Natural killer cell treated with Interleukin-12 subunit alpha and Interleukin-12 subunit beta and Interleukin-15 and Interleukin-18, amount 100 ng/mL, for 72 hours (primary cell): ENCODE data around the gene SHROOM2. TPM values are rescaled to one million over a fixed set of nuclear protein-coding genes. Genes with fewer than 3 reads are reported as not detected.

Experiments used
- ATAC-seq, 2 donors: fragments of 150-1000 bp; cut with Tn5 transposase in 1 of 2; sonication (Bioruptor Pico), chemical (Tn5 transposase) in 1 of 2; 2 replicates each; pipeline ENCODE4 v1.10.0; 2021
- DNase-seq: peaks from one replicate; pipeline ENCODE4 v3.0.0; 2022; ENCODE audit warnings: low spot score
- H3K27ac Mint-ChIP-seq, 2 donors: 1 replicate in 1 of 2; 2 replicates in 1 of 2; pipeline ENCODE4 v1.8.0; 2022; ENCODE audit warnings: mixed read lengths in 2 of 2, mild to moderate bottlenecking in 1 of 2, moderate library complexity in 1 of 2
- H3K27me3 Mint-ChIP-seq, 2 donors: 1 replicate in 1 of 2; 2 replicates in 1 of 2; pipeline ENCODE4 v1.8.0; 2022; ENCODE audit warnings: mixed read lengths in 2 of 2
- H3K36me3 Mint-ChIP-seq: one replicate; pipeline ENCODE4 v1.8.0; 2022; ENCODE audit warnings: mixed read lengths
- H3K4me1 Mint-ChIP-seq, 2 donors: 1 replicate in 1 of 2; 2 replicates in 1 of 2; pipeline ENCODE4 v1.8.0; 2022; ENCODE audit warnings: low read depth in 2 of 2, mixed read lengths in 2 of 2, mild to moderate bottlenecking in 1 of 2
- H3K4me3 Mint-ChIP-seq: one replicate; pipeline ENCODE4 v1.8.0; 2022; ENCODE audit warnings: mixed read lengths
- H3K9me3 Mint-ChIP-seq: 2 replicates; pipeline ENCODE4 v1.8.0; 2022; ENCODE audit warnings: mixed read lengths
- total RNA-seq, 2 donors: library from RNA; stranded (reverse); gene quantifications; one replicate each; pipeline ENCODE4 v1.2.3, GENCODE V29; 2022

The SHROOM2 gene
- total RNA-seq, 2 donors from 2014 or later: 0.08 TPM; not detected in 1

DNA sequence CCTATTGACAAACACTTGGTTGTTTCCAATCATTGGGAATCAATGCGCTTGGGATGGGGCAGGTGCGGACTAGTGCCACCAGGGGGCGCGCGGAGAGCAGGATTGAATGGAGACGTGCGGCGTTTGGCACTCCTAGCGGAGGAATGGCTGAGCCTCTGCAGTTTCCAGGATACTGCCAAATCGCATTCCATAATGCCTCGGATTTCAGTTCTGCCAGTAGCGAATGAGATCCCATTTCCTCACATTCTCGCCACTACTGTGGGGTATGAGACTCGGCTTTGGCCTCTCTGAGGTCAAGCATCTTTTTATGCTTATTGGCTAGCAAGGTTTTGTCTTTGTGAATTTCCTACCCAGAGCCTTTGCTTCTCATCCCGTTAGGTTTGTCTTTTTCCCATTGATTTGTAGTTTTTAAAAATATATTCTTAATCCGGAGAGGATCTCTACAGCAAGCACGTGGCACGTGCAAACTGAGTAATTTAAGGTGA lies 209.7 kb downstream of the SHROOM2 start:
- DNase-seq: peak; percentile 81
- H3K4me3 Mint-ChIP-seq: no peak overlapping the region
- H3K4me1 Mint-ChIP-seq: peaks cover 6 to 8% of the 10 kb centered on the region in 2 donors
- H3K27ac Mint-ChIP-seq: no peak overlapping the region
- H3K36me3 Mint-ChIP-seq: no peaks in the 10 kb centered on the region
- H3K27me3 Mint-ChIP-seq: peaks cover 0 to 5% of the 10 kb centered on the region in 2 donors
- peak; percentile 63 to 83 for ATAC-seq
- H3K9me3 Mint-ChIP-seq: no peaks in the 10 kb centered on the region

DNA sequence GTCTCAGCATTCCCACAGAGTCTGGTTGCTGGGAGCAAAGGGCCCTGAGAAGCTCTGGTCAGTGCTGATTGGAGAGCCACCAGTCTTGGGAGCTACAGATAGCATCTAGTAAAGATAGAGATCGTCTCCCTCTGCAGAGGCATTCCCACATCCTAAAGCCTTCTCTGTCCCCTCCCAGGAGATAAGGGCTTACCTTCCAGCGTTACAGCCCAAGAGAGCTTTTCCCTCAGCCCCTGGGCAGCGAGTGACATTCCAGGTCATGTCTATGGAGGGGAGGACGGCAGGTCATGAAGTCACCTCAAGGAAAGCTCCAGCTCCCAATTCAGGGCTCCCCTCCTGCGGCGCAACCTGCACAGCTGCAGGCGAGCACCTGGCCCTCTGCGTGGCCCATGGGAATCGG lies 210.8 kb downstream of the SHROOM2 start:
- peaks cover 0 to 5% of the 10 kb centered on the region in 2 donors for H3K27me3 Mint-ChIP-seq
- peaks cover 6 to 8% of the 10 kb centered on the region in 2 donors for H3K4me1 Mint-ChIP-seq
- peak overlapping the region in 1 of 2 donors; percentile 58 for H3K27ac Mint-ChIP-seq
- H3K4me3 Mint-ChIP-seq: no peak overlapping the region
- ATAC-seq (no peak), DNase-seq (no peak)
- H3K36me3 Mint-ChIP-seq: no peaks in the 10 kb centered on the region
- no peaks in the 10 kb centered on the region for H3K9me3 Mint-ChIP-seq

GRCh38 chrX:9997524-9997923 lies 211.3 kb downstream of the SHROOM2 start:
- peak overlapping the region; percentile 2 for H3K4me3 Mint-ChIP-seq
- peaks cover 0 to 5% of the 10 kb centered on the region in 2 donors for H3K27me3 Mint-ChIP-seq
- H3K4me1 Mint-ChIP-seq: peaks cover 6 to 8% of the 10 kb centered on the region in 2 donors
- H3K27ac Mint-ChIP-seq: peak overlapping the region in 1 of 2 donors; percentile 58
- peak; percentile 80 to 95 for ATAC-seq
- no peaks in the 10 kb centered on the region for H3K36me3 Mint-ChIP-seq
- DNase-seq: no peak
- no peaks in the 10 kb centered on the region for H3K9me3 Mint-ChIP-seq

Other genes with a start within 250 kb of the SHROOM2 start
- gene GPR143, start 20.6 kb upstream of the SHROOM2 start, total RNA-seq: not detected
- not detected for gene CLDN34, start 180.9 kb downstream of the SHROOM2 start, total RNA-seq